NT2/D1 (cell line): Measurements from ENCODE around the gene TBC1D22A.
A peak's percentile ranks its signal among the peaks of the same experiment; 100 is the strongest.

Experiments used
- DNase-seq: peaks from one replicate; pipeline ENCODE4 v3.0.0-alpha.2; 2011; ENCODE audit warnings: low read depth, low spot score
- H3K27me3 ChIP-seq: 2 replicates; pipeline ENCODE4 v1.6.0; 2011; ENCODE audit warnings: mild to moderate bottlenecking; ENCODE audit not compliant: insufficient read length, insufficient read depth
- H3K36me3 ChIP-seq: 2 replicates; pipeline ENCODE4 v1.6.1; 2011; ENCODE audit warnings: mild to moderate bottlenecking, low read length, mixed read lengths; ENCODE audit not compliant: insufficient read depth, insufficient read length
- H3K4me1 ChIP-seq: 2 replicates; pipeline ENCODE4 v1.5.1; 2011; ENCODE audit not compliant: insufficient read depth, insufficient read length
- H3K4me3 ChIP-seq: 2 replicates; pipeline ENCODE4 v1.5.1; 2011; ENCODE audit warnings: low read depth; ENCODE audit not compliant: insufficient read length
- H3K9ac ChIP-seq: 2 replicates; pipeline ENCODE4 v1.6.0; 2011; ENCODE audit warnings: low read depth; ENCODE audit not compliant: insufficient read length
- H3K9me3 ChIP-seq: 2 replicates; pipeline ENCODE4 v1.5.1; 2011; ENCODE audit warnings: mild to moderate bottlenecking, low read length; ENCODE audit not compliant: insufficient read depth
- SUZ12 ChIP-seq: IDR thresholded peaks from 2 replicates; pipeline ENCODE4 v1.6.1; 2011; ENCODE audit not compliant: insufficient read length, insufficient read depth; ENCODE audit errors: extremely low read depth
- YY1 ChIP-seq: IDR thresholded peaks from 2 replicates; pipeline ENCODE4 v1.6.1; 2011; ENCODE audit not compliant: insufficient read length, insufficient read depth
- ZNF274 ChIP-seq: IDR thresholded peaks from 2 replicates; pipeline ENCODE4 v1.6.1; 2011; ENCODE audit warnings: mild to moderate bottlenecking, low read depth, low read length

Gene TBC1D22A

GRCh38 chr22:46726066-46726985 lies 36.1 kb upstream of the TBC1D22A start:
- H3K9me3 ChIP-seq = no peaks in the 10 kb centered on the region
- H3K27me3 ChIP-seq = no peaks in the 10 kb centered on the region
- peaks cover 36% of the 10 kb centered on the region for H3K36me3 ChIP-seq
- H3K4me1 ChIP-seq = peaks cover 5% of the 10 kb centered on the region
- no peak for DNase-seq
- TF ChIP-seq ZNF274 = no peak
- TF ChIP-seq YY1 = no peak
- no peak for TF ChIP-seq SUZ12
- no peak overlapping the region for H3K9ac ChIP-seq
- H3K4me3 ChIP-seq = no peak overlapping the region

- Histone ChIP-seq H3K9me3 (no peaks in the 10 kb centered on the region), H3K27me3 (no peaks in the 10 kb centered on the region), H3K4me3 (no peak overlapping the region), H3K9ac (no peak overlapping the region), H3K36me3 (peaks cover 36% of the 10 kb centered on the region), H3K4me1 (peaks cover 11% of the 10 kb centered on the region)
- TF ChIP-seq SUZ12 (no peak), ZNF274 (no peak), YY1 (no peak)
- DNase-seq = no peak
These were observed 35.5 kb upstream of the TBC1D22A start for GRCh38 chr22:46726986-46727317.

GRCh38 chr22:46727813-46728364 lies 34.6 kb upstream of the TBC1D22A start:
- Histone ChIP-seq H3K9ac (no peak overlapping the region), H3K4me1 (peaks cover 13% of the 10 kb centered on the region), H3K9me3 (no peaks in the 10 kb centered on the region), H3K4me3 (no peak overlapping the region), H3K36me3 (peaks cover 38% of the 10 kb centered on the region), H3K27me3 (no peaks in the 10 kb centered on the region)
- no peak for DNase-seq
- TF ChIP-seq SUZ12 (no peak), ZNF274 (no peak), YY1 (no peak)

GRCh38 chr22:46728470-46728869 lies 34.0 kb upstream of the TBC1D22A start:
- no peaks in the 10 kb centered on the region for H3K27me3 ChIP-seq
- H3K36me3 ChIP-seq = peaks cover 38% of the 10 kb centered on the region
- TF ChIP-seq ZNF274 (no peak), SUZ12 (no peak), YY1 (no peak)
- no peaks in the 10 kb centered on the region for H3K9me3 ChIP-seq
- DNase-seq = no peak
- no peak overlapping the region for H3K4me3 ChIP-seq
- peaks cover 13% of the 10 kb centered on the region for H3K4me1 ChIP-seq
- no peak overlapping the region for H3K9ac ChIP-seq

GRCh38 chr22:46730568-46731245 lies 31.7 kb upstream of the TBC1D22A start:
- peaks cover 11% of the 10 kb centered on the region for H3K4me1 ChIP-seq
- no peak for TF ChIP-seq SUZ12
- no peak for TF ChIP-seq ZNF274
- TF ChIP-seq YY1 = no peak
- DNase-seq = no peak
- H3K9ac ChIP-seq = peak overlapping the region; percentile 18
- H3K4me3 ChIP-seq = no peak overlapping the region
- no peaks in the 10 kb centered on the region for H3K27me3 ChIP-seq
- peaks cover 33% of the 10 kb centered on the region for H3K36me3 ChIP-seq
- H3K9me3 ChIP-seq = no peaks in the 10 kb centered on the region

GRCh38 chr22:46731246-46732040 lies 31.0 kb upstream of the TBC1D22A start:
- Histone ChIP-seq H3K9me3 (no peaks in the 10 kb centered on the region), H3K4me1 (peaks cover 16% of the 10 kb centered on the region), H3K36me3 (peaks cover 27% of the 10 kb centered on the region), H3K9ac (no peak overlapping the region), H3K27me3 (no peaks in the 10 kb centered on the region), H3K4me3 (no peak overlapping the region)
- no peak for DNase-seq
- TF ChIP-seq SUZ12 (no peak), ZNF274 (no peak), YY1 (no peak)

GRCh38 chr22:46732041-46732379 lies 30.4 kb upstream of the TBC1D22A start:
- Histone ChIP-seq H3K9ac (no peak overlapping the region), H3K4me3 (no peak overlapping the region), H3K27me3 (no peaks in the 10 kb centered on the region), H3K36me3 (peaks cover 30% of the 10 kb centered on the region), H3K9me3 (no peaks in the 10 kb centered on the region), H3K4me1 (peaks cover 18% of the 10 kb centered on the region)
- no peak for DNase-seq
- no peak for TF ChIP-seq SUZ12
- TF ChIP-seq ZNF274 = no peak
- no peak for TF ChIP-seq YY1
